ENCODE measurements around the gene FAM193B. TPM values are rescaled to one million over a fixed set of nuclear protein-coding genes. Genes with fewer than 3 reads are reported as not detected.
"Not testable (repeated sequence)": the region's sequence is repeated elsewhere in the genome, so short reads cannot be mapped to it uniquely, and the experiment has no call there.

The FAM193B gene
- total RNA-seq, 1 experiment from 2014 or later: 20.8 TPM

GRCh38 chr5:177539411-177539810, 15.0 kb downstream of the FAM193B start:
- no peak for DNase-seq (ENCODE audit: extremely low read depth, low read depth)

- no peak for DNase-seq (ENCODE audit: extremely low read depth, low read depth)
Observed at GRCh38 chr5:177538876-177539275, 15.5 kb downstream of the FAM193B start.

DNA sequence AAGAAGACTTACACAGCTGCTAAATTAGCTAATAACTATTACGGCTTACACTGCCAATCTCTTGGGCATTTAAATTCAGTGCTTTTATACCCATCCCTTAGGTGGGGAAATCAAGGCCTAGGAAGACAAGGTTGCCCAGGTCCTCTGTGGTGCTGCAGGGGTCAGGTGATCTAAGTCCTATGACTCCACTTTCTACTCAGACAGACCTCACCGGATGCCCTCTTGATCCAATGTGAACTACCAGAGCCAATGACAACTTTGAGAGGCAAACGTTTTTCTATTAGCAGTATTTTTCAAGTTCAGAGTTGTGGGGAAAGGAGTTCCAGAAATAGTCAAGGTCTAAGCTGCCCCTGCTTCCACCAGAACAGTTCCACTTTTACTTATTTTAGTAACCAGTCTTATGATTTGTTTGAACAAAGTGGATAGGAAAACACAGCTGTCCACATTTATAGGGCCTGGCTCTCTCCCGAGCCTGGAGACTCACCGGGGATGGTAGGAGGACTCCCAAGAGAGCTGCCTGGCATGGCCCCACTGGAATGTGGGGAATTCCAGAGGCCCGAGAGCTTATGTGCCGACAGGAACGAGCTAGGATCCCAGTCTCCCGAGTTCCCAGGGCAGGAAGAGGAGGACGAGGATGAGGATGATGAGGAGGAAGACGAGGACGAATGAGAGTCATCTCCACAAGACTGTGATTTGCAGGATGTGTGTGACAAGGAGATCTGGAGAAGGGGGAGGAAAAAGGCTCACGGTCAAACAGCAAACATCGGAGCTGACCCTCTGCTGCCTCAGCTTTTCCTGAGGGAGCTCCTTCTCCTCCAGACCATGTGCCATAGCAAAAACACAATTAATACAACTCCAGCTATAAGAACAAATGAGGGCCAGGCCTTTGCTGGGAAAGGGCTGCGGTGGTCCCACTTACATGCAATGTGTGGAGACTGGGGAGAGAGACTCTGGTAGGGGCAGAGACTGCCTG, 16.7 kb downstream of the FAM193B start:
- DNase-seq (ENCODE audit: extremely low read depth, low read depth): no peak

- no peak for DNase-seq (ENCODE audit: extremely low read depth, low read depth)
Observed at GRCh38 chr5:177536386-177536785, 18.0 kb downstream of the FAM193B start.

- no peak for DNase-seq (ENCODE audit: extremely low read depth, low read depth)
Observed at GRCh38 chr5:177535125-177535524, 19.2 kb downstream of the FAM193B start.

DNA sequence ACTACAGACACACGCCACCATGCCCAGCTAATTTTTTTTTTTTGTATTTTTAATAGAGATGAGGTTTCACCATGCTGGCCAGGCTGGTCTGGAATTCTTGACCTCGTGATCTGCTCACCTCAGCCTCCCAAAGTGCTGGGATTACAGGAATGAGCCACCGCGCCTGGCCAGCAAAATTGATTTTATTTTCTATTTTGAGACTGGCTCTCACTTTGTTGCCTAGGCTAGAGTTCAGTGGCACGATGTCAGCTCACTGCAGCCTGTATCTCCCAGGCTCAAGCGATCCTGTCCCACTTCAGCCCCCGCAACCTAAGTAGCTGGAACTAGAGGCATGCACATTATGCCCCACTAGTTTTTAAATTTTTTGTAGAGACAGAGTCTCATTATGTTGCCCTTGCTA, 19.9 kb downstream of the FAM193B start:
- DNase-seq (ENCODE audit: extremely low read depth, low read depth): not testable (repeated sequence)

GRCh38 chr5:177531209-177531940, 23.0 kb downstream of the FAM193B start:
- no peak for DNase-seq (ENCODE audit: extremely low read depth, low read depth)

GRCh38 chr5:177530638-177531037, 23.7 kb downstream of the FAM193B start:
- no peak for DNase-seq (ENCODE audit: extremely low read depth, low read depth)

- DNase-seq (ENCODE audit: extremely low read depth, low read depth): no peak
Observed at GRCh38 chr5:177529247-177530203, 24.8 kb downstream of the FAM193B start.

GRCh38 chr5:177528631-177529030, 25.7 kb downstream of the FAM193B start:
- no peak for DNase-seq (ENCODE audit: extremely low read depth, low read depth)

DNA sequence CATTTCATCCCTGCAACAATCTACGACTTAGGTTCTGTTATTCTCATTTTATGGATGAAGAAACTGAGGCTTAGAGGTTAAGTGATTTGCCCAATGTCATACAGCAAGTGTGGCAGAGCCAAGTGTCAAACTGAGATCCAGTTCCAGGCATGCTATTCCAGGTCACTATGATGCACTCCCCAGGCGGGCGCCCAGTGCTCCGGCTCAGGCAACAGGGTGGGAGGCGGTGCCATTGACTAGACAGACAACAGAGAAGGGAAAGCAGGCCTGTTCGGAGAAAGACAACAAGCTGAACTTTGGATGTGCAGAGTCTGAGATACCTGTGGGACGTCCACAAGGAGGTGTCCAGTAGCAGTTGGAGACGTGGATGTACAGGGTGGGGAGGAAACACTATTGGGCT, 26.8 kb downstream of the FAM193B start:
- DNase-seq (ENCODE audit: extremely low read depth, low read depth): no peak

GRCh38 chr5:177526791-177527190, 27.6 kb downstream of the FAM193B start:
- DNase-seq (ENCODE audit: extremely low read depth, low read depth): no peak

- no peak for DNase-seq (ENCODE audit: extremely low read depth, low read depth)
Observed at GRCh38 chr5:177526191-177526590, 28.2 kb downstream of the FAM193B start.

- DNase-seq (ENCODE audit: extremely low read depth, low read depth): no peak
Observed at GRCh38 chr5:177524941-177525655, 29.3 kb downstream of the FAM193B start.

- no peak for DNase-seq (ENCODE audit: extremely low read depth, low read depth)
Observed at GRCh38 chr5:177524539-177524900, 29.8 kb downstream of the FAM193B start.

DNA sequence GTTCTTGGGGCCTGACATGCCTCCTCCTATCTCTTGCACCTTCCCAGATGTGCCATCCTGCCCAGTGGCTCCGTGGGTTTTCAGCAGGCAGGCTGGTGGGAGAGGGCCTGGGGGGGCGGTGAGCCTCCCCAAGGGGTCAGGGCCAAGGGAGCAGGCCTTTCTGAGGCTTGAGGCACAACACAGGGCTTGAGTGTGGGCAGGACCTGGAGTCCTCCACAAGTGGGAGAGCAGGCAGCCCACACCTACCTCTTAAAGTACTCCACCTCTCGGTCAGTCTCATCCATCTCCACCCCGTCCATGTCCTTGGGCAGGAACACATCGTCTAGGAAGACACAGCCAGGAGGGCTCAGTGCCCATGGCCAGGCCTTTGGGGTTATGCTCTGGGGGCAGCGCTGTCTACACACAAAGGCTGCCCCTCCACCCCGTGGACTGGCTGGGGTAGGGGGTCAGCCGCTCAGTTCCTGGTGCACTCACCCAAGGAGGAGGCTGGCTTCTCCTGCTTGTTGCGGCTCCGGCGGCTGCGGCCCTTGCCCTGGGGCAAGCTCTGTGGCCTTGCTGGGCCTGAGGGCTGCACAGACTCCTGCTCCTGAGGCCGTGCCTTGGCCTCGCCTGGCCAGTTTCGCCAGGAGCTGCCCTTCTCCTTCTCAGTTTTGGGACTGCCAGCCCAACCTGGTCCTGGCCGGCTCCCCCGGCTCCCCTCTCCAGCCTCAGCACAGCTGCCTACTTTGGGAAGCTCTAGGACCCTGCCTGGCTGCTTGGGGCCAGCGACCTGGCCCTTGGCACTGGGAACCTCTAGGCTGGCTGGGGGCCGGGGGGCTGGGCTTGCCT, 30.4 kb downstream of the FAM193B start:
- no peak for DNase-seq (ENCODE audit: extremely low read depth, low read depth)

GRCh38 chr5:177520916-177521513, 33.3 kb downstream of the FAM193B start:
- DNase-seq (ENCODE audit: extremely low read depth, low read depth): no peak

- no peak for DNase-seq (ENCODE audit: extremely low read depth, low read depth)
Observed at GRCh38 chr5:177520271-177520670, 34.1 kb downstream of the FAM193B start.
